ENCODE results near the gene FBXW7. TPM values are rescaled to one million over a fixed set of nuclear protein-coding genes. Genes with fewer than 3 reads are reported as not detected.
A peak's percentile ranks its signal among the peaks of the same experiment; 100 is the strongest.

The FBXW7 gene
- total RNA-seq, 1 donor, result 59.7 TPM

- no peak for TF ChIP-seq CTCF (IDR thresholded peaks at IDR 0.05; ENCODE audit: insufficient read depth, low read length)
Measured at GRCh38 chr4:152417673-152418072, 118.2 kb downstream of the FBXW7 start.

GRCh38 chr4:152415980-152416379, 119.9 kb downstream of the FBXW7 start:
- H3K4me3 ChIP-seq (ENCODE audit: low read depth, low read length), result no peak overlapping the region
- no peak for TF ChIP-seq CTCF (IDR thresholded peaks at IDR 0.05; ENCODE audit: insufficient read depth, low read length)
- DNase-seq (ENCODE audit: low read depth), result peak; percentile 37

More at GRCh38 chr4:152417673-152418072, 118.2 kb downstream of the FBXW7 start:
- no peak overlapping the region for H3K4me3 ChIP-seq (ENCODE audit: low read depth, low read length)
- DNase-seq (ENCODE audit: low read depth), result no peak

DNA sequence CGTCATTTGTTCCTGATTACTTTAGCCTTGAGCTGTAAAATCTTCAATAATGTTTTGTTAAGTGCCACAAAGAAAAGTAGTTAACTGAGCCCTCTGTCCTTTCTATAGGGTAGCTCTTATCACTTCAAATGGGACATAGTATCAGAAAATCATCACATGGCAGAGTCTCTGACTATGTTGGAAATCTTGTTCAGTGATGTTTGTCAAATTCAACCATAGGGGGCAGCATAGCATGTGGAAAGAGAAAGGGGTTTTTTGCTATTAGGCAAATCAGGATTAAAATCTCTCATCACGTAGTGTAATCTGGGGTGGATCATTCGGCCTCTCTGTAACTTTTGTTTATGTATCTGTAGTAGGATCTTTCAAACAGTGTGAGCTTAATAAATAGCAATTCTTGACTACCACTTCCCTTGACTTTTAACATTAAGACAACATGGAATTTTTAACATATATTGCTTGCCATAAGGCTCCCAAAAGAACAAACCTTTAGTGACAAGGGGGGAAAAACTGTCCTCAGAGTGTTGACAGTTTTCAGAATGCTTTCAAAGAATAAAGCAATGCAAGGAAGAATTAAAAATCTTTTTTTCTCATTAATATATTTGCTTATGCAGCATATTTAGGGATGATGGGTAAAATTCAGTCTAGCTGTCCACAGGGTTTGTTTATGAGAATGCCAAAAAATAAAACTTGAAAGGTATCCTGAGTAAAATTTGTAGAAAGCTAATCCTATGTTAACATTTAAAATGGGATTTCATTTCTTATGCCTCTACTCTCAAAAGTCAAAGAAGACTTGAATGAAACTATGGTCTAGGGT, 127.2 kb downstream of the FBXW7 start:
- H3K4me3 ChIP-seq (ENCODE audit: low read depth, low read length), result no peak overlapping the region
- peak; percentile 61 for TF ChIP-seq CTCF (IDR thresholded peaks at IDR 0.05; ENCODE audit: insufficient read depth, low read length)
- DNase-seq (ENCODE audit: low read depth), result peak; percentile 44

- H3K4me3 ChIP-seq (ENCODE audit: low read depth, low read length), result no peak overlapping the region
- no peak for DNase-seq (ENCODE audit: low read depth)
- TF ChIP-seq CTCF (IDR thresholded peaks at IDR 0.05; ENCODE audit: insufficient read depth, low read length), result no peak
Measured at GRCh38 chr4:152401424-152401823, 134.5 kb downstream of the FBXW7 start.

DNA sequence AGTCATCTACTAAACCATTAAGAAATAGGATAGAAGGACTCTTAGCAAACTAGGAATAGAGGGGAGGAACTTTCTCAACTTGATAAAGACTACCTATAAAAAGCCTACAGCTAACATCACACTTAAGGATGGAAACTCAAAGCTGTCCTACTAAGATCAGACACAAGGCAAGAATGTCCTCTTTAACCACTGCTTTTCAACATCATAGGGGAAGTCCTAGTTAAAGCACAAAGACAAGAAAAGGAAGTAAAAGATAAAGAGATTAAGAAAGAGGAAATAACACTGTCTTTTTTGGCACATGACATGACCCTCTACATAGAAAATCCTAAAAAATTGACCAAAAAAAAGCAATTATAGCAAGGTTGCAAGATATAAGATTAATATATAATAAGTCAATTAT, 136.6 kb downstream of the FBXW7 start:
- no peak for DNase-seq (ENCODE audit: low read depth)
- TF ChIP-seq CTCF (IDR thresholded peaks at IDR 0.05; ENCODE audit: insufficient read depth, low read length), result no peak
- H3K4me3 ChIP-seq (ENCODE audit: low read depth, low read length), result no peak overlapping the region

DNA sequence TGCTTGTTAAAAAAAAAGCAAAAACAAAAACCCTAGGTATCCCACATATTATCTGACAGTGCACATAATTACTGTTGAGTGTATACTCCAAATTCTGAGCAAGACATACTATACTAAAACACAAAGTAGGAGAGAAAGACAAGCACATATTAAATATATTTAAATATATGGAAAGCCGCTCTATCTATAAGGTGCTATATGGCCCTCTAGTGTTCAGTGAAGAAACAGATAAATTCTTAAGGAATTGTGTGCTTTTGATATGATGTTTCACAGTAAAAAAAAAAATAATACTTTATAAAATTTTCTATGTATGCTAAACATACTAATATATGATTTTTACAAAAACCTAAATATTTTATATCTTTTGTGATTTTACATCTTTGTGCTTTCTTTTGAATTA, 137.8 kb downstream of the FBXW7 start:
- no peak overlapping the region for H3K4me3 ChIP-seq (ENCODE audit: low read depth, low read length)
- peak; percentile 31 for DNase-seq (ENCODE audit: low read depth)
- peak; percentile 52 for TF ChIP-seq CTCF (IDR thresholded peaks at IDR 0.05; ENCODE audit: insufficient read depth, low read length)

Data from fibroblast of the aortic adventitia (primary cell).